OCI-M1 (cell line): ENCODE measurements around the gene CAMK1G.

Experiments used
- DNase-seq: peaks from one replicate; lab custom pipeline; 2025; lab: John Stamatoyannopoulos, UW

The CAMK1G gene

DNA sequence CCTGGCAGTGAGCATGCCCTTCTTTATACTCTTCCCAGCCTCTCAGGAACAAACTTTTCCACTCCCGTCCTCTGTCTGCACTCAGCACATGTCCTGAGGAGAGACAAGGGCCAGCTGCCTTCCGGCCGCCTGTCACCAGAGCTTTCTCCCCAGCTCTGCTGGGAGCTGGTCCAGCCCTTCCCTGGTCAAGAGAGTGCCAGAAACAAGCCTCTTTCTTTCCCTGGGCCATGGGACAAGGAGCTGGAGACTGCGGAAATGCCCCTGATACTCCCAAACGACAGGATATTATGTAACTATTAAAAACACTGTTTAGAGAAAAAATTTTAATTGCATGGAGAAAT is 58.3 kb downstream of the CAMK1G start:
- DNase-seq, result no peak

DNA sequence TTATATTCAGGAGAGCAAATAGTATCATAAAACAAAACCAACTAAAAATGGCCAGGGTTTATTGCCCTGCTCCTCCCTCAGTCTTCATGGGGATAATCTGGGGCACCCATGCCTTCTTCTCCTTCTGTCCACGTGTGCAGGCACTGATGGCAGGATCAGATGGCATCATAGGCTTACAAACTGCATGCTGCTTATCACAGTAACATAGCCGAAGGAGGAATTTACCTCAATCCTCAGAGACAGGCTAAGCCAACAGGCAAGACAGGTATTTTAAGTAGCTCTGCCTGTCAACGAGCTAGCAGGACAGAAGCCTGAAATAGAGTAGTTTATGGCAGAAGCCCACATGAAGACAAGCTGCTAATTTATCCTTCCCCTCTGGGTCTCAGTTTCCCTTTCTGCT is 59.3 kb downstream of the CAMK1G start:
- no peak for DNase-seq

DNA sequence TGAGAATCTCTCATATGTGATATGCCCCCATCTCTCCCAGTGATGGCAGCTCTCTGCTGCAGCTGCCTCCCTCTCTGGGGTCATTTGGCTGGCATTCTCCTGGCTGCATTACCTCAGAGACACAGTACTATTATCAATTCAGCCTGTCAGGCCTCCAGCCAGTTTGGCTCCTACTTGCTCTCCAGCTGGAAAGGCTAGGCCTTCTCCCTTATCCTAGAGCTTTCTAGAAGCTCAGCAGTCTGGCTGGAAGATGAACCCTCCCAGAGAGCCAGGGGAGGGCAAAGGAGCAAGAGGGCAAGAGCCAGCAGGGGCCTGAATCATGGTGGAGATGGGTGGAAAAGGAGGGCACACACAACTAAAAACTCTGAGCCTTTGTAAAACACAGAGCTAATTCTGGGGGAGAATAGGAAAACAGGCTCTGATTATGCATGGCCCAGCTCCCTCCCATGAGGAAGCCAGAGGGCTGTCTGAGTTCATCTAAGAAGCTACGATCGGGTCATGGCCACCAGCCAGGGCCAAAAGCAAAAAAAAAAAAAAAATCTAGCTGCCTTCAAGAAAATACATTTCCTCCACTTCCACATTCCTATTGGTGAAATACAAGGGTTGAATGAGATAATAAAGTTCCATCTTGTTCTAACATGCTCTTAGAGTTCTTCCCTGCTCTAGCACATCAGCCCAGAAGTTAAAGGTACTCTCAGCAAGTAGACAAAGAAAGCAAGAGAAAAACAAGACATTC is 59.9 kb downstream of the CAMK1G start:
- DNase-seq, result no peak

DNA sequence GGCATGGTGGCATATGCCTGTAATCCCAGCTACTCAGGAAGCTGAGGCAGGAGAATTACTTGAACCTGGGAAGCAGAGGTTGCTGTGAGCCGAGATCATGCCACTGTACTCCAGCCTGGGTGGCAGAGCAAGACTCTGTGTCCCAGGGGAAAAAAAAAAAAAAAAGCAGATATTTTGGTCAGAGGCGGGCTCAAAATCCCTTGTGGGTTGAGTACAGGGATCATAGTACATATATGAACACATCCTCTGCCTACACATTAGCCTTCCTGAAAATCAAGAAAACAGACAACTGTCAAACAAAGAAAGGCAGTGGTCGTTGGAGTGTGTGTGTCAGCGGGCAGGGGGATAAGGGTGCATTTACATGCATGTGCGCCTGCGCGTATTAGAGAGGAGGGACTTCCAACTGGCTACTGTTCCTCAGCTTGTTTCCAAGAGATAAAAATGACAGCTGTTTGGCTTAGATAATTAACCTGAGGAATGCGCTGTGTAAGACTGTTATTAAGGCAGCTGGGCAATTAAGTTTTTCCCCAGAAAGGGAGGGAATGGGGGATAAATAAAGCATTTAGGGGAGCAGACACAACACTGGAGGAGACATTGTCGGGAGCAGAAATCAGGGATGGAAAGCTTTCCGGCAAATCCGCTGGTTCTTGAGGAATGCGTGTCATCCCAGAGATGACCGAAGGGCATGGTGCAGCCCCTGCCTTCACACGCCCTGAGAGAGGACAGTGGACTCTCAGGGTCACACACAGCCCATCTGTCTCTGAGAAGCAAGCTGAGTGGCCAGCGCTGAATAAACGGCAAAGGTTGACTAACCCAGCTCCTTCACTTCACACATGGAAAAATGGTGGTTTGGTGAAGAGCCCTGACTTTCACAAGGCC is 62.3 kb downstream of the CAMK1G start:
- no peak for DNase-seq

DNA sequence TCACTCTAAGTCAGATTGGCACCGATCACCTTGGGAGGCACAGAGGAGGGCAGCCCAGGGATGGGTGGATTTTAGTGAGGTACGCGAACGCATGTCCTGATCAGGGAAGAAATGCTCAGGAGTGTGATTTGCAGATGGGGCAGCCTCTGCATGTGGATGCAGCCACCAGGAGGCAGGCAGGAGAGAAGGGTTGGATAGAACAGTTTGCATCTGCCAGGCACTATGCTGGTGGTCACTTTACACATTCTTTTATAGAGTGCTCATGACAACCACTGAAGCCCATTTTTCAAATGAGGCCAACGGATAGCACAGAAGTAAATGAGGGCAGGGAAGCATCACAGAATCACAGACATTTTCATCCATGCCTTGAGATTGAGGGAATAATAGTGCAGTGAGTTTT is 63.0 kb downstream of the CAMK1G start:
- no peak for DNase-seq

DNA sequence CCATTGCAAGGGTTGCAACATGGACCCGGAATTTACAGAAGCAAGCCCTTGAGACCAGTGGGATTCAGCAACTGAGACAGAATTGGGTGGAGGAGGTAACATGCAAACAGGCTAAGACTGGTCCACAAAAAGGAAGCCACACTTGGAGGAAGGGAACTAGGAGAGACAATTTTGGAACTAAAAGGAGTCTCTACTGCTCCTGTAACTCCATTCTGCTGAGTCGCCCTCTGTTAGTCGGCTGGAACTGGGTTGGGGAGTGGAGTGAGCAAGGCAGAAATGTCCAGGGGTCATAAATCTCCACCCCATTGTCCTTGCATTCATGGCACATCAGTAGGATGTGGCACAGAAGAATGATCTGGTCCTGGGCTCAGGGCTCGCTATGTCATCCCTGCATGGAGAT is 63.6 kb downstream of the CAMK1G start:
- no peak for DNase-seq

DNA sequence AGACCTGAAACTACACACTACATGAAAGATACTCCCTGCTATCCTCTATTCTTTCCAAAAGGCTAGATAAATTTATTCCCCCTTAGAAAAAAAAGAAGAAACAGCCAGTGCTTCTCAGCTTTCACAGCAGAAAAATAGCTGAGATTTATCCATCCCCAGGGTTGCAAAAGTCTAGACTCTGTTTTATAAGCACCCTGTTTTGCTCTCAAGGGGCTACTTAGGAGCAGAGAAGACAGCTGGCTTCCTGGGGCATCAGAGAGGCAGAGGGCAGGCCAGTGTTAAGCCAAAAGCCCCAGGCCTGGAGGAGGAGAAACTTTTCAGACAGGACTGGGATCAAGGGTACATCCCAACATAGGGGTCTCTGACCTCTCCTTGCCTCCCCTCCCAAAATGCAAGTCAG is 64.8 kb downstream of the CAMK1G start:
- no peak for DNase-seq

DNA sequence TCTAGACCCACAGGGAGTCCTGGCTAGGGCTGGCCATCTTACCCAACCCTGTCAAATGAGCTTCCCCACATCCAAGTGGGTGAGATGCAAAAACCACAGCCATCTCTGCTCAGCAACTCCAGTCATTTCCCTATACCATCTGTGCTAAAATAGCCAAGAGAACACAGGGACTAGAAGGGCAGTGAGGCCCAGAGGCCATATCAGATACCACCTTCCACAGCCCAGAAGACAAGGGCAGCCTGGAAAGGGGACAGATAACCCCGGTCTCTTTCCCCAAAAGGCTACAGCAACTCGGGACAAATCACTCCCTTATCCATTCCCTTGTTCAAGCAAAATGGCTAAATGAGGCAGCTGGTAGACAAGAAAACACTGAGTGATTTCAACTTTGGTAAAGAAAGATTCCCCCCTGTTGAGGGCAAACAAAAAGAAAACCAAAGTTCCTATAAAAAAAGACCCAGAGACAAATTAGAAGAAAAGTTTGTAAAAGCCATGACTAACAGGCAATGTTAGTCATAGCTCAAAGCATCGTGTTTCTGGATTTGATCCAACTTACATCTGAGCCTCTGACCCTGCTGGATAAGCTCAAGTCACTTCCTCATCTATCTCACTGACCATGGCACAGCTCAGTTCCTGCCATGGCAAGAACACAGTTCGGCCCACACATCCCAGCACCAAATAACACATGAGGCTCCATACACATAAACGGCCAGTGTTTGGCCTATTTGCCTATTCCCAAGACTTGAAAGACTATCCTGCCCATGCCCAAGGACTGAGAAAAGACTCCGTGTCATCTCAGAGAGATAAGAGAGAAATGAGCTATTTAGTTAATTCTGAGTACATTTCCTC is 65.6 kb downstream of the CAMK1G start:
- peak; percentile 90 for DNase-seq

DNA sequence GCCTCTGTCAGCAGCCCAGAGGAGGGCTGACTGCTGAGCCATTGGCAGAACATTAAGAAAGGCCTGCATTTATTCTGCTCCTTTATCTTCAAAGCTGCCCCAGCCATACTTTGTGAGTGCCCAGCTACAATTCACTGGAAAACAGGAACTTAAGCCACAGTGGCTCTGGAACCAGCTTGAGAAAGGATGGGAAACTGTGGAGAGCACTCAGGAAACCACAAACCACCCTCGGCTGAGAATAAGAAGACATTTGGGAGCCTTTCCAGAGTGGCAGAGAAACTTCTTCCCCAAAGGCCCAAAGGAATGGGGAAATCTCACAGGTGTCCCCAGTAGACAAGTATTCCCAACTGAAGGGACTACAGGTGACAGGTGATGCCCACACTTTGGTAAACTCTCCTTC is 66.9 kb downstream of the CAMK1G start:
- DNase-seq, result peak; percentile 58

DNA sequence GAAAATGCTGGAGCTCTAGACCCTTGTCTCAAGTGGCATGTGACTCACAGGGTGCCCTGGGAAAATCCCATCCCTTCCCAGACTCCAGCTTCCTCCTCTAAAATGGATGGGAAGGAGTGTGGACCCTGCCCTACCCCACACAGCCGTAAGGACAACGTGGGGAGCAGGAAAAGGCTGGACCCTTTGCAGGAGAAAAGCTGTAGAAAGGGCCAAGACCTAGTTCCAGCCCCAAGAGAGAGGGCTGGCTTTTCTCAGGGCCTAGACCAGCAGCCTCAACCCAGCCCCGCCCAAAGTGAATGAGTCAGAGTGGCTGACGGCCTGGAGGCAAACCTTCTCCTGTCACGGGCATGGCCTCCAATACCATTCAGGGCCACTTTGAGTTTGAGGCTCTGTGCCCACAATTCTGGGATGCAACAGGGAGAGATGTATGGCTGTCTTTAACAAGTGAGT is 67.6 kb downstream of the CAMK1G start:
- DNase-seq, result peak; percentile 74

DNA sequence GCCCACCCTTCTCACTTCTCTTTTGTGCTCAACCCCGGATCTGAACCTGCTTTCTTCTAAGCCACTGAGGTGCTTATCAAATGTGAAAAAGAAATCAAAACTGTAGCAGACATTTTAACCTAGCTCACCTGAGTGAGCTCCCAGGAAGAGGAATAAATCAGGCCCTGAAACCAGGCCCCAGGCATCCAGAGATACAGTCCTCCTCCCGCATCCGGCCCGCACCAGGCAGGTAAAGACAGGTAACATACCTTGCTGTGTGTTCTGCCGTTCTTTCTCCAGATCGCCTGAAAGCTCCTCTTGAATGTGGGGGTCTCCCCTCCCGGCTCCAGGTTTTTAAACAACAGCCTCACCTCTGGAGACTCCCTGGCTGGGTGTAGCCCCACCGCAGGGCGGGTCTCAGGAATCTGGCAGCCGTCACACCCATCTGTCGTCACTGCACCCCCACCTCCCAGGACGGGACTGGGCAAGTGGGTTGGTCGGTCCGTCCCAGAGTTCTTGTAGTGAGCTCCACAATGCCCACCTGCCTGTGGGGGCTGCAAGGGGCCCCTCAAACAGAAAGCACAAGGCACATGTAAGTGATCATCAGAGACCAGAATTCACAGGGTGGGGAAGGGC is 68.7 kb downstream of the CAMK1G start, which contains the start of gene LAMB3:
Gene LAMB3, minus strand, starts transcription at position 305 of the 615 bp plus-strand sequence. CDS start 1,481 bp downstream, outside the sequence.
- no peak for DNase-seq

DNA sequence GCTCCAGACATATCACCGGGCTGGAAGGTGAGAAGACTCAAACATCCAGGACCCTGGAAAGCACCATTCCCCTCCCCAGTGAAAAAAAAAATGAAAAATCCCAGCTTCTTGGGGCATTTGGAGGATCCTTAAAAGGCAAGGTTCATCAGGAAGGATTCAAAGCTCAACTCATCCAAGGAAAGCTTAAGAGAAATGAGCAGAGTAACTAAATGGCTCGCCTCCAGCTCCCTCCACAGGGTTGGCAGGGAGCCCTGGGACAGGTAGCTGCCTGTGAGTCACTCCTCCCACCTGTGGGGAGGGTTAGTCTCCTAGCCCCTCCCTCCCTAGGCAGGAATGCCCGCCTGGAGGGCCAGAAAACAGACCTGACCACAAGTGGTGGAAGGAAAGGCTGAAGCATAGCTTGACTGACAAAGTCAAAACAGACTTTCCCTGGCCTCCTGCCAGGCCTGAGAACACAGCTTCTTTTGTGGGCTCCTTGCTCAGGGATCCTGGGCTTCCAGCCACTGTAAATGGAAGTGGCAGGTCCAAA is 69.4 kb downstream of the CAMK1G start:
- peak; percentile 40 for DNase-seq

DNA sequence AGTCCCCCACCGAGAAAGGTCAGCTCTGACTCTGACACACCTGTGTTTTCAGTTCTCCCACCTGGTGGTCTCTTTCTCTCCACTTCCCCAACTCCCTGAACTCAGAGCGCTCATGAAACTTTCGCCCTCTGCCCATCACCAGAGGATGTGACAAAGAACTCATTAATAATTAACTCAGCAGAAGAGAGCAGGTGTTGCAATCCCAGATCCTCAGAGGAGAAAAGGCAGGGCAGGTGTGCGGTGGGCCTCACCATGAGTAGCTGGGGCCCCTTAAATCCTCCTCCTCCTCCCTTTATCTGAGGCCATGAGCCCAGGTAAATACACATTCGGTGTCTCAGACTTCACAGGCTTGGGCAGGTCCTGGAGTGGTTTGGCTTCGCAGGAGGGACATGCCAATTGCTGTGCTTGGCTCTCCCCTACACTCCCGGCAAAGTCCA is 70.4 kb downstream of the CAMK1G start:
- DNase-seq, result no peak

DNA sequence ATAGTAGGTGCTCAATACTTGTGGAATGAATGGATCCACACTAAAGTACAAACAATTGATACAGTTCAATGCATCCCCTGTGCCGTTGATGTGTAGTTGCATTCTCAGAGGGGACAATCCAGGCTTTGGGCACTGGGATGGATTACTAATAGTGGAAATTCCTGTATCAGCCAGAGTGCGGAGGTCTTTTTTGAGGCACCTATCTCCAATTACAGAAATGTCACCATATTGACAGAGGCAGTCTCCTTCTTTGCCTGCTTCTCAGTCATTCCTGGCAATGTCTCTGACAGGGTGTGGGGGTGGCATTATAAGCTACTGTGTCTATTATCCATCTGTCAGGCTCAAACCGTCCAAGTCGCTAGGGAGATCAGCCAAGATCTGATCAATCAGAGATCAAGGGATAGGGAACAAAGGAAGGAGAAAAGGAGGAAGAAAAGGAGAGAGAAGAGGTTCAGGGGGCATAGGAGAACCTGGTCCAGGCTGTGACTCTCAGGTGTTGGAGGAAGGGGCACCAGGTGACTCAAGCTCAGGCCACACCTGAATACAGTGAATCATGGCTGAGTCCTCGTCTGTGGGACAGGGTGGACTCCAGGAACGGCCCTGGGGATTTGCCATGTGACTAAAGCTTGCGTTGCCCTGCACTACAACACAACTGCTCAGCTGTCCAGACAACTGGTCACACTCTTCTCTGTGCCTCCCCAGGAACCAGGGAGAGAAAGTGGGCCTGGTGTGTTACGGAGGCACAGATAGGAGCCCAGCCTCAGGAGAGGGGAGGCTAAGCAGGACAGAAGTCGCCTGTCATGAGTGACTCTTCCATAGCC is 72.1 kb downstream of the CAMK1G start:
- no peak for DNase-seq

DNA sequence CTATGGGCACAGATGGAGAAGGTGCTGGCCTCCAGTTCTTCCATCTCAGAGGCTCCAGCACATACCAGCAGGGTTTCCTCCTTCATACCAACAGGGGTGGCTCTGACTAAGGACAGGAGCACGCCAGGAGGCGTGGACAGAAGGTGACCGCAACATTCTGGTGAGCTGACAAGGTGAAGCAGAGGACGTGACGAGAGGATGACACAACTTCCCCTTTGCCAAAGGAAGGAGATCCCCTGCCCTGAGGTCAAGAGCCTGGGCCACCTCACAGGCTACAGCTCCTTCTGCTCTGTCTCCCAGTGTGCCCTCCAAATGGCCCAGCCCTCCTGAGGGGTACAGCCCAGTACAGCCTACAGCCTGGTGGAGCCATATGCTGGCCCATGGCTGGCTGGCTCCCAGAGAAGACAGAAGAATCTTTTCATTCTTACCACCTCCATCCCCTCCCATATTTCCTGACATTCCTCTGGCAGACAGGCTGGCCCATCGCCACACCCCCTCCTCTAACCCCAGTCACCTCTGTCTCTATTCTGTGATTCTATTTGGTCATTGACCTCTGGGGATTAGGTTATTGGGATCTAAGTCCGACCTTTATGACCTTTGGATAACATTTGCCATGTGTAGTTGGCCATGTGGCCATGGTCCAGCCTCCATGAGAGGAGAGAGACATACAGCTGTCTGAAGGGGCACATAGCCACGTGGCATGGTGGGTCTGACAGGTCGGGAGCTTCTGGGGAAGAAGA is 73.8 kb downstream of the CAMK1G start:
- DNase-seq, result no peak

DNA sequence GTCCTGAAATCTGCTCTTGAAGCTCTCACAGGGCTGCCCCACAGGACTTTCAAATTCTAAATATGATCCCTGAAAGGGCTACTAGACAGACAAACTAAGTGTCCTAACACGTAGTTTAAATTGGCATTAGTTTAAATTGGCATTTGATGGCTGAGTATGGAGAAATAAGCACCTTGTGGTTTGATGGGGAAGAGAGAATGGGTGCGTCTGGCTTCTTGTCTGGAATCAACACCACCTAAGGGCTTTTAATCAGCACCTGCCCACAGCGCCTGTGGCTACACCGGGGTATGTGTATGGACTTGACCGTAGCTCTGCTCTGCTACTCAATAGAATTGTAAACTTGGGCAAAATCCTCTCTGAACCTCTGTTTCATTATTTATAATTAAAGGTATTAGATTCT is 74.4 kb downstream of the CAMK1G start:
- DNase-seq, result no peak

DNA sequence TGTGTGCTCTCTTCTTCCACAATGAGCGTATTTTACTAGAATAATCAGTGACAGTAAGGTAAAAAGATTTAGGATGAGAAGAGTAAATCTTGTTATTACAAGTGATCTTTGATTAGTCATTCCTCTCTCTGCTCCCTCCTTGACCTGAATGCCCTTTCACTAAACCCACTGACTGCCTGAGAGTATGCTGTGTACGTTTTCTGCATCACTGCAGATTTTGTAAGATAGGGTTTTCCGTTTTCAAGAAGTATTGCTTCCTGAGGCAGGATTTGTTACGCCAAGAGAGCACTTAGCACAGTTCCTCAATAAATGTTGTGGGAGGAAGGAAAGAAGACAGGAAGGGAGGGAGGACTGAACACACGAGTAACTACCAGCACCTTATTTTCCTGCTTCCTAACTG is 76.4 kb downstream of the CAMK1G start:
- peak; percentile 15 for DNase-seq

DNA sequence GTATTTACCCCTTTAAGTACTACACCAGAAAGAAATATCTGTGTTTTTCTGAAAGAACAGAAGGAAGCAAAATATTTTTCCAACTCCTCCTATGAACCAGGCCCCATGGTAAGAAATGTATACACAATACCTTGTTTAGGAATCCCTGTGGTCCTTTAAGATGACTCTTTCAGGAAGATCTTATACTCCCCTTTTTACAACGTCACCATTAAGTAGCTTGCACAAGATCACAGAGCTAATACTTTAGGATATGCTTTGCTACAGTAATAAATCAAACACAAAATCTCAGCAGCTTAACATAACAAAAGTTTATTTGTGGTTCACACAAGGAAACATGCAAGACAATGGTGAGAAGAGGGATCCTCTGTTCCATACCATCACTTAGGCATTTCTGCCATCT is 77.6 kb downstream of the CAMK1G start:
- no peak for DNase-seq

DNA sequence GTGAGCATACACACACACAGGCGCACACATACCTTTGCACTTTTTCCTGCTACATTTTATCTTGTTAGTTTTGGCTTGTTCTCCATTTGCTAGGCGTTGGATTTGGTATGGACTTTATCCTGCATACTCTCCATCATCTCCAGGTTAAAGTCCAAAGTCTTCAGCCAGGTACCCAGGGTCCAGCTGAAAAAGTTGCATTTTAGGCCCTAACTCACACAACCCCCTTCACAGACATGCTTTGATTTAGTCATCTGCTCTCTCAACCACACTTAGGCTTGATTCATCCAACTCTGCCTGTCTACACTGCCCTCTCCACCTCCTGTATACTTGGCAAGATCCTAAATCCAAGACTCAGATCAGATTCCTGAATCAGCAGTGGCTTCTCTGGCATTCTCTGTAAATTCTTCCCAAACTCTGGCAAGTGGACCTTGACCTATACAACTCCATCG is 79.4 kb downstream of the CAMK1G start:
- no peak for DNase-seq
